Measurements from ENCODE around the gene TCERG1. TPM values are rescaled to one million over a fixed set of nuclear protein-coding genes. Genes with fewer than 3 reads are reported as not detected.

Gene TCERG1
- total RNA-seq, 1 donor from 2014 or later, result 55.0 TPM

GRCh38 chr5:146451411-146451810, 4.3 kb downstream of the TCERG1 start:
- DNase-seq (ENCODE audit: low spot score), result no peak

GRCh38 chr5:146457431-146457830, 10.3 kb downstream of the TCERG1 start:
- DNase-seq (ENCODE audit: low spot score), result no peak

GRCh38 chr5:146458894-146459293, 11.8 kb downstream of the TCERG1 start:
- DNase-seq (ENCODE audit: low spot score), result no peak

- DNase-seq (ENCODE audit: low spot score), result no peak
Observed at GRCh38 chr5:146461319-146461718, 14.2 kb downstream of the TCERG1 start.

GRCh38 chr5:146463446-146463845, 16.3 kb downstream of the TCERG1 start:
- DNase-seq (ENCODE audit: low spot score), result no peak

- no peak for DNase-seq (ENCODE audit: low spot score)
Observed at GRCh38 chr5:146466521-146467349, 19.6 kb downstream of the TCERG1 start.

GRCh38 chr5:146467760-146468159, 20.6 kb downstream of the TCERG1 start:
- DNase-seq (ENCODE audit: low spot score), result no peak

- DNase-seq (ENCODE audit: low spot score), result no peak
Observed at GRCh38 chr5:146474065-146474464, 26.9 kb downstream of the TCERG1 start.

- no peak for DNase-seq (ENCODE audit: low spot score)
Observed at GRCh38 chr5:146475190-146475780, 28.2 kb downstream of the TCERG1 start.

GRCh38 chr5:146475906-146476305, 28.8 kb downstream of the TCERG1 start:
- no peak for DNase-seq (ENCODE audit: low spot score)

- no peak for DNase-seq (ENCODE audit: low spot score)
Observed at GRCh38 chr5:146482775-146483174, 35.6 kb downstream of the TCERG1 start.

- no peak for DNase-seq (ENCODE audit: low spot score)
Observed at GRCh38 chr5:146484714-146485391, 37.7 kb downstream of the TCERG1 start.

GRCh38 chr5:146490089-146490843, 43.1 kb downstream of the TCERG1 start:
- no peak for DNase-seq (ENCODE audit: low spot score)

GRCh38 chr5:146494656-146495055, 47.5 kb downstream of the TCERG1 start:
- no peak for DNase-seq (ENCODE audit: low spot score)

- no peak for DNase-seq (ENCODE audit: low spot score)
Observed at GRCh38 chr5:146499680-146500079, 52.5 kb downstream of the TCERG1 start.

GRCh38 chr5:146507428-146507827, 60.3 kb downstream of the TCERG1 start:
- DNase-seq (ENCODE audit: low spot score), result no peak

- DNase-seq (ENCODE audit: low spot score), result no peak
Observed at GRCh38 chr5:146510559-146511125, 63.5 kb downstream of the TCERG1 start.

GRCh38 chr5:146513462-146513861, 66.3 kb downstream of the TCERG1 start:
- DNase-seq (ENCODE audit: low spot score), result no peak

- no peak for DNase-seq (ENCODE audit: low spot score)
Observed at GRCh38 chr5:146514575-146514974, 67.4 kb downstream of the TCERG1 start.

GRCh38 chr5:146515473-146516150, 68.5 kb downstream of the TCERG1 start:
- DNase-seq (ENCODE audit: low spot score), result no peak

- no peak for DNase-seq (ENCODE audit: low spot score)
Observed at GRCh38 chr5:146516151-146516475, 69.0 kb downstream of the TCERG1 start, which contains the start of gene GPR151. Gene GPR151 (minus strand): TSS chr5:146516190. CDS start chr5:146516113, 77 bp downstream.
